HG03432 (cell line): Measurements from ENCODE around the gene FAM135A.
A peak's percentile ranks its signal among the peaks of the same experiment; 100 is the strongest.
"Not testable (repeated sequence)": the region's sequence is repeated elsewhere in the genome, so short reads cannot be mapped to it uniquely, and the experiment has no call there.

Source experiments
- ATAC-seq: cut with Tn5 transposase; IDR thresholded peaks from one replicate; pipeline ENCODE4 v1.9.1; 2021; ENCODE audit warnings: mild to moderate bottlenecking, moderate library complexity; ENCODE audit not compliant: unreplicated experiment

FAM135A gene

GRCh38 chr6:70396163-70396562 is 17.1 kb upstream of the FAM135A start:
- no peak for ATAC-seq

- peak; percentile 38 for ATAC-seq
These were observed 16.2 kb upstream of the FAM135A start for GRCh38 chr6:70396796-70397729.

DNA sequence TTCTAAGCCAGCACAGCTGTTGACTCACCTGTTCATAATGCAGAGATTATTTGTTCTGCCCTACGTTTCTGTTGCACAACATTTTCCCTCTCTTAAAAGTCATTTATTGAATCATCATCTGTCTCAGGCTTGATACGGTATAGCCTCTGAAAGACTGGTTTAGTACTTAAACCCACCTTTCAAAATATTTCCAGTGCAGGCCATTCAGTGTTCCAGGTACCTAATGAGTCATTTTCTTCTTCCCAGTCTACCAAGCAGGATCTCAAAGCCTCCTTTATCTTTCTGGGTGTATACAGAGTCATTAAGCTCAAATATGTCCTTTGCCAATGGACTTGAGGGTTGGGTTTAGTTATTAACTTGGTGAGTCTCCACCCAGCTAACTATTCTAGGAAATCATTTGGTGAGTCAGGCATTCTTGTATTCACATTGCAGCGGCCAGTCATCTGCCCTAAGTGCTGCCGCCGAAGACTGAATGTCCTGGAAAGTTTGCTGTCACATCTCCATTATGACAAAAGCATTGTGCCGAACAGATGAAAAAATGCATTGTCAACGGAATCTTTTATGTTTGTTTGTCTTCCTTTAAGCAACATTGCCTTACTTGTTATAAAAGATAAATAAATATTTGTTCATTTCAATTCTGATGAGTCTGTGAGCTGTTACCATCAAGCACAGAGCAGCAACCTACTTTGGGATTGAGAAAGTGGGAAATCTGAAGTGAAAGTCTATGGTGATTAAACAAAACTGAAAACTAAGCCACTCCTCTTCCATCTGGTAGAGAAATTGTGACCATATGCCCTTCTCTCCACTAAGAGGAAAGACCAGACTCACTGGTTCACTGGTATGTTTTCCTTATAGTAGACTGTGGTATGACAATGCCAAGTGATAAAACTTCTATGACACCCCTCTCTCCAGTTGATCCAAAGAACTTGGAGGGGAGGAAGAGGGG is 14.3 kb upstream of the FAM135A start:
- ATAC-seq, result no peak

- ATAC-seq, result no peak
These were observed 8.7 kb upstream of the FAM135A start for GRCh38 chr6:70404658-70405057.

DNA sequence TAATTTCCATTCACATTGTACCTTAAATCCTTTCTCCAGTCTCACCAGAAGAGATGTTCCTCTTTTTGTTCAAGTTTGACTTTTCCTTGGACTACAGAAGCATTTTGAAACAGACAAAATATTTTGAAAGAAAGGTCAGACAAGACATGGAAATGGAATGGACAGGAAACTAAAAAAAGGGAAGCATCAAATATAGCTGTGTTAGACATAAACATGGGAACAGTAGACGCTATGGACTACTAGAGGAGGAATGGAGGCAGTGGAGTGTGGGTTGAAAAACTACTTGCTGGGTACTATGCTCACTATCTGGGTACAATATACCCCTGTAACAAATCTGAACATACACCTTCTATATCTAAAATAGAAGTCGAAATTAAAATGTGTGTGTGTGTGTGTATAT is 4.1 kb upstream of the FAM135A start:
- ATAC-seq, result no peak

GRCh38 chr6:70411542-70412251 is 1.6 kb upstream of the FAM135A start:
- ATAC-seq, result no peak

- peak; percentile 24 for ATAC-seq
These were observed 825 bp upstream of the FAM135A start for GRCh38 chr6:70412252-70413113.

DNA sequence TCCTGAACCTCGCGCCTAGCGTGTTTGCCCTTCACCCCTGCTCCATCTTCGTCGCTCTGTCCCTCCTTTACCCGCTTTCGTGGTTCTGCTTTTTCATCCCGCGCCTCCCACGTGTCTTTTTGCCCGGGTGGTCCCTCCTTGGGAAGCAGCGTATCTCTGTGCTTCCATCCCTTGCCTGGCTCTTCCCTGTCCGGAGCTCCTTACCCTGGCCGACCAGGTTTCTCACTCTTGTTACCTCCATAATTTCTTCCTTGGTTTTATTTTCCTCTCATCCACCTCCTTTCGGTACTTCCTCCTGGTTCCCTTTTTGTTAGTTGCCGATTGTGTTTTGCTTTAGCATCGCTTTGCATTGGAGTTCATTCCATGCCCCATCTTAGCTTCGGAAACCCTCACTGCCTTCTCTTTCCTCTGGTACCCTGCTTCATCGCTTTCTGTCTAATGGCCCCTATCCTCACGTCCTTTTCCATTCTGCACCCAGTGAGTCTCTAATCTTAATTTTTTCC is 735 bp downstream of the FAM135A start:
- no peak for ATAC-seq

DNA sequence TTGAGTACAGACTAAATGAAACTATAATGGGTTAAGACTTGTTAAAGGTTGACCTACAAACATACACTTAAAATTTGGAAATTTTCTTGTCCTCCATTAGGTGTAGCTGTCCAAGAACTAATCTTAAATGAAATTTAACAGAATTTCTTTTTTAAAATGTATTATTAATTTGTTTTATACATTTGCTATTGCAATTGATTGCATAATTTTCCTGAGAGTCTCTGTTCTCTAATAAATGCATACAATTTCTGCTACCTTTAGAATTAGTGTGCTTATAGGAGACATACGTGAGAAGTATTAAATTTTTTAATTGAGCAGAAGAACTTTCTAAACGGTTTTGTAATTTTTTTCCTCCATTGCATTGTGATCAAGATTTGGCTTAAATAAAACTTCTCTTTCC is 1.5 kb downstream of the FAM135A start:
- no peak for ATAC-seq

DNA sequence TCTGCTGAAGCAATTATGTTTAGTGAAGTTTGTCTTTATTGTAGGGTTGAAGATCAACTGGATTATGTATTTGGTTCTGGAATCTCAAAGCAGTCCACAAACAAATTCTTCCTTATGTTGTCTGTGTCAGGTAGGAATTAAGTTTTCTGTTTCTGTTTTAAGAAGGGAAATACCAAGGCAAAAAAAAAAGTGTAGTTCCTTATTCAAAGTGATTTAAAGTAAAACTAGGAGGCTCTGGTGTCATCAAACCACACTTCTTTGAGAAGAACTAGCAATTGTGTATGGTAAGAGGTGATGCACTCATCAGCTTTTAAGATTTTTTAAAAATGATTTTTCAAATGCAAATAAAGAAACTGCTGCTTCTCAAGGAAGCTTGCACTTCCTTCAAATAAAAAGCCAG is 1.9 kb downstream of the FAM135A start:
- no peak for ATAC-seq

- ATAC-seq, result no peak
These were observed 2.4 kb downstream of the FAM135A start for GRCh38 chr6:70415660-70416059.

- ATAC-seq, result no peak
These were observed 8.2 kb downstream of the FAM135A start for GRCh38 chr6:70421509-70421908.

GRCh38 chr6:70423189-70424134 is 10.2 kb downstream of the FAM135A start:
- ATAC-seq, result no peak

DNA sequence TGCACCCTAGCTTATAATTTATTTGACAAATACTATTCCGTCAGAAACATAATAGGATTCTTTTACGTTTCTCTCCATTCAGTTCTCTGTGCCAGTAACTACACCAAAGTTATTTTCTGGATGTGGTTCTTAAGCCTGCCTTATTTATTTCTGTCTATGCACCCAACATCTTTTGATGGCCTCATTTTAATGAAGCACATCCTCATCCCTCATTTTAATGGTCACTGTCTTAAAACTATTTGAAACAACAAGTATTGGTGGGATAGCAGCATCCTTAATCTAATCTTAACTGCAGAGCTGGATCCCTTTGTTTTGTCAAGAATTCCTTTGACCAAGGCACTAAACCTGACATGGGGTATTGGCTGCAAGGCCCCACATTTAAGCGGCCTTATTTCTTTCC is 11.0 kb downstream of the FAM135A start:
- no peak for ATAC-seq

DNA sequence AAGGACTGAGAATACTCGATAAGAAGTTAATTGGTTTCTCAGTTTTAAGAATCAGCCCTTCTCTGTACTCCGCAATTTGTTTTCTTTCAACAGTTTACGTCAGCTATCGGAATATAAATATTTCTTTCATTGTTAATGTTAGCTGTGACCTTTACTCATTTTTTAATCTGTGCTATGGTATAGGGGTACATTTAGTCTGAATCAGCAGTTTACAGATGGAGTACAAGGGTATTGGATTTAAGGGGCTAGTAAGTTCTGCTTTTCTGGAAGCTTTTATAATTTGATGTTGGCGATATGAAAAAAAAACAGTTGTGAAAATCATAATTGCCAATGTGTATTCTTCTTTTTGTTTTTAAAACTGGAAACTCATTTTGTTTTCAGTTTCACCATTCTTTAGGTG is 23.0 kb downstream of the FAM135A start:
- ATAC-seq, result no peak

DNA sequence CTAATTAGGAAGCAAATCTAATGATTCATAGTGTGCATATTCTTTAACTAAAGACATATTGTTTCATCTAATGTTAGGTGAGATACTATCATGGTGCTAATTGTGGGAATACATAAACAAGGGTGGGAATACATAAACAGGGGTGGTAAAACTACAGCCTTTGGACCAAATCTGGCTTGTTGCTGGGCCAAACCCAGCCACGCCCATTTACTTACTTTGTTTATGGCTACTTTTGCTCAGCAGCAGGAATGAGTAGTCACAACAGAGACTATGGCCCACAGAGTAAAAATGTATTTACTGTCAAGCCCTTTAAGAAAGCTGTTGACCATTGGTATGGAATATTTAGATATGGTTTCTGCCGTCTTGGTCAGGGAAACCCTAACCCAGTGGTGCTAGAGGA is 31.7 kb downstream of the FAM135A start:
- no peak for ATAC-seq

DNA sequence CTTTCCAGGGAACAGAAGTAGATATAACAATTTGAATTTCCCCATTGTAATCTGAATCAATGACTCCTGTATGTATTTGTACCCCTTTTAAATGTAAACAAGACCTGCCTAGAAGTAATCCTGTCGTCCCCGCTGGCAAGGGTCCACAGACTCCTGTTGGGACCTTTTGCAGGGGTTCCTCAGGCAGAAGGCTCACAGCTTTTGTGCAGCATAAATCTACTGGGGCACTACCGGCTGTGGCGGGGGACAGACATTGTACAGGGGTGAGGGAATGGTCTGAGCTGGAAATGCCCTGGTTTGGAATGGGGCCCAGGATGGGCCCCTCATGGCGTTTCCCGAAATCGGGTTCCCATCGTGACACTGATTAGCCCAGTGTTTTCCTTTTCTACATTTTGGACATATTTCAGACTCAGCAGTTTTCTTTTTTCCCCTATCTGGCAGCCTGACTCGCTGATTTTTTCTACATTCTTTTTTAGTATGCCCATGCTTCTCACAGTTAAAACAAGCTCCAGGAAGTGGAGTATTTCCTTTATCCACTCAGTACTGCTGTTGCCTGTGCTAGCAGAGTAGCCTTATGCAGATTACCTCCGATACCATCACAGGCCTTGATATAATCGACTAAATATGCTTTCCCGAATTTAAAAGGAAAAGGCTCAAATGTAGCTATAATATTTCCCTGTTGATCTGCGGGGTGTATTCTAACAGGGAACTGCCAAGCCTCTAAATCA is 34.2 kb downstream of the FAM135A start:
- ATAC-seq, result not testable (repeated sequence)

GRCh38 chr6:70453899-70454298 is 40.6 kb downstream of the FAM135A start:
- not testable (repeated sequence) for ATAC-seq
